Sigmoid colon (tissue), 7 donors: ENCODE data around the gene FBXO5. TPM values are rescaled to one million over a fixed set of nuclear protein-coding genes. Genes with fewer than 3 reads are reported as not detected.

Experiments
- DNase-seq: peaks from one replicate; pipeline ENCODE4 v3.0.0-alpha.2; 2019
- H3K27ac ChIP-seq, 4 donors: fragments of 200-600 bp; sonication (generic); one replicate each; pipeline ENCODE4 v1.5.1; 2016 to 2019; ENCODE audit warnings: mild to moderate bottlenecking in 1 of 4
- H3K27me3 ChIP-seq, 3 donors: fragments of 200-600 bp; sonication (generic); one replicate each; pipeline ENCODE4 v1.5.1; 2019; ENCODE audit warnings: mild to moderate bottlenecking in 1 of 3
- H3K36me3 ChIP-seq, 4 donors: fragments of 200-600 bp; sonication (generic); one replicate each; pipeline ENCODE4 v1.5.1; 2016 to 2019
- H3K4me1 ChIP-seq, 4 donors: fragments of 200-600 bp; sonication (generic); one replicate each; pipeline ENCODE4 v1.5.1; 2017 to 2019
- H3K4me3 ChIP-seq, 4 donors: fragments of 200-600 bp; sonication (generic); one replicate each; pipeline ENCODE4 v1.5.1; 2017 to 2019; ENCODE audit warnings: mild to moderate bottlenecking in 2 of 4, moderate library complexity in 1 of 4
- H3K9me3 ChIP-seq, 4 donors: fragments of 200-600 bp in 3 of 4; sonication (generic) in 3 of 4; one replicate each; pipeline versions ENCODE4 v1.5.1 to v1.6.1; 2013 to 2019
- CTCF ChIP-seq, 4 experiments: fragments of 450-650 bp in 3 of 4; fragments of 200-600 bp in 1 of 4; IDR thresholded peaks; one replicate each; pipeline ENCODE4 v1.5.1; 2016 to 2019; ENCODE audit warnings: antibody characterized with exemption in 4 of 4, mild to moderate bottlenecking in 3 of 4, moderate library complexity in 2 of 4
- EP300 ChIP-seq, 4 donors: sonication (generic); formaldehyde crosslinking; IDR thresholded peaks; one replicate each; pipeline ENCODE4 v1.6.1; 2017; ENCODE audit warnings: antibody characterized with exemption in 4 of 4
- POLR2A ChIP-seq, 2 donors: fragments of 450-650 bp; IDR thresholded peaks; one replicate each; pipeline ENCODE4 v1.6.1; 2016; ENCODE audit warnings: antibody characterized with exemption in 2 of 2, mild to moderate bottlenecking in 2 of 2, moderate library complexity in 2 of 2
- POLR2AphosphoS5 ChIP-seq, 4 donors: sonication (generic); formaldehyde crosslinking; IDR thresholded peaks; one replicate each; pipeline ENCODE4 v1.6.1; 2017; ENCODE audit warnings: antibody characterized with exemption in 4 of 4
- WGBS, 2 donors: extraction: QIAGEN DNeasy Blood & Tissue Kit; methylation state at CpG; one replicate each; pipeline ENCODE4 v1.1.7; 2013; 5-methylcytosine and 5-hydroxymethylcytosine counted together
- intact Hi-C: fragments of 100-400 bp; cut with DNase I; formaldehyde crosslinking; loops from one replicate; pipeline ENCODE4 v1.15.1; 2023
- polyA plus RNA-seq, 3 donors: library from polyadenylated mRNA; stranded (reverse); fragments of 200-250 nt; gene quantifications; one replicate each; pipeline ENCODE4 v1.2.3, GENCODE V29; 2013
- total RNA-seq, 4 donors: library from RNA; depleted of rRNA; stranded (reverse); fragments of >200 nt; gene quantifications; one replicate each; pipeline ENCODE4 v1.1.0, GENCODE V29; 2016
- donor health status: healthy with polysubstance abuse.
- donor health status: Bipolar disorder and iron deficiency.
- donor health status: healthy.

FBXO5 gene
- total and polyA plus RNA-seq, 7 donors = 1.8 to 6.4 (median 3.3) TPM

GRCh38 chr6:152981989-152982903 is 595 bp downstream of the FBXO5 start:
- peak overlapping the region in 2 of 4 donors; percentile 4 to 95 for H3K27ac ChIP-seq
- no peaks in the 10 kb centered on the region for H3K9me3 ChIP-seq
- no peaks in the 10 kb centered on the region for H3K36me3 ChIP-seq
- peak; percentile 69 for DNase-seq
- 3% methylated on average over 71 of the region's 71 CpGs for WGBS, 2 donors
- intact Hi-C loops = loop anchor here (2.0 kb wide), 1 partner anchor 21 kb away; the partner anchor contains the start of gene MTRF1L
- H3K4me3 ChIP-seq = peak overlapping the region; percentile 67 to 77 (median 70)
- no peaks in the 10 kb centered on the region for H3K27me3 ChIP-seq
- H3K4me1 ChIP-seq = peaks cover 0 to 34% (median 25%) of the 10 kb centered on the region in 4 donors
- TF ChIP-seq POLR2A (IDR thresholded peaks at IDR 0.05) = no peak
- TF ChIP-seq EP300 (IDR thresholded peaks at IDR 0.05) = no peak
- TF ChIP-seq CTCF (IDR thresholded peaks at IDR 0.05) = no peak
- no peak for TF ChIP-seq POLR2AphosphoS5 (IDR thresholded peaks at IDR 0.05)

GRCh38 chr6:152981219-152981618 is 1.6 kb downstream of the FBXO5 start:
- H3K9me3 ChIP-seq = no peaks in the 10 kb centered on the region
- no peak overlapping the region for H3K4me3 ChIP-seq
- no peak for DNase-seq
- no peaks in the 10 kb centered on the region for H3K36me3 ChIP-seq
- no peaks in the 10 kb centered on the region for H3K27me3 ChIP-seq
- no peak for TF ChIP-seq POLR2A (IDR thresholded peaks at IDR 0.05)
- no peak for TF ChIP-seq POLR2AphosphoS5 (IDR thresholded peaks at IDR 0.05)
- no peak for TF ChIP-seq CTCF (IDR thresholded peaks at IDR 0.05)
- no peak for TF ChIP-seq EP300 (IDR thresholded peaks at IDR 0.05)
- intact Hi-C loops = no loop called here
- peaks cover 0 to 34% (median 25%) of the 10 kb centered on the region in 4 donors for H3K4me1 ChIP-seq
- 33 to 38% methylated on average over 2 of the region's 2 CpGs for WGBS, 2 donors
- no peak overlapping the region for H3K27ac ChIP-seq

GRCh38 chr6:152980656-152981055 is 2.2 kb downstream of the FBXO5 start:
- no peak for DNase-seq
- Histone ChIP-seq H3K4me1 (peaks cover 0 to 34% (median 25%) of the 10 kb centered on the region in 4 donors), H3K27me3 (no peaks in the 10 kb centered on the region), H3K4me3 (no peak overlapping the region), H3K9me3 (no peaks in the 10 kb centered on the region), H3K27ac (no peak overlapping the region), H3K36me3 (no peaks in the 10 kb centered on the region)
- intact Hi-C loops = no loop called here
- 67 to 71% methylated on average over 1 of the region's 1 CpG for whole genome bisulfite sequencing, 2 donors
- TF ChIP-seq EP300 (IDR thresholded peaks at IDR 0.05) = no peak
- no peak for TF ChIP-seq POLR2A (IDR thresholded peaks at IDR 0.05)
- TF ChIP-seq CTCF (IDR thresholded peaks at IDR 0.05) = no peak

GRCh38 chr6:152979116-152979515 is 3.7 kb downstream of the FBXO5 start:
- TF ChIP-seq POLR2AphosphoS5 (IDR thresholded peaks at IDR 0.05) (no peak), CTCF (IDR thresholded peaks at IDR 0.05) (no peak), POLR2A (IDR thresholded peaks at IDR 0.05) (no peak), EP300 (IDR thresholded peaks at IDR 0.05) (no peak)
- intact Hi-C loops = loop anchor here (5.0 kb wide), 1 partner anchor 38 kb away; no protein-coding TSS in a partner anchor
- H3K36me3 ChIP-seq = peaks cover 0 to 12% (median under 1%) of the 10 kb centered on the region in 4 donors
- no peaks in the 10 kb centered on the region for H3K27me3 ChIP-seq
- H3K9me3 ChIP-seq = no peaks in the 10 kb centered on the region
- no peak overlapping the region for H3K27ac ChIP-seq
- no peak overlapping the region for H3K4me3 ChIP-seq
- no peak for DNase-seq
- 79 to 82% methylated on average over 1 of the region's 1 CpG for WGBS, 2 donors
- H3K4me1 ChIP-seq = peaks cover 0 to 24% (median 14%) of the 10 kb centered on the region in 4 donors
